Ramos (cell line): ENCODE measurements around the gene ATP8A2.

ENCODE experiments used
- in situ Hi-C: fragments of 300-500 bp; cut with MboI; formaldehyde crosslinking; loops from one replicate; pipeline ENCODE4 v1.14.3; 2022; ENCODE audit warnings: low sequenced_read_pairs; ENCODE audit not compliant: unreplicated experiment

The ATP8A2 gene

GRCh38 chr13:26017196-26017921, 645.6 kb downstream of the ATP8A2 start:
- in situ Hi-C loops, result no loop called here

- in situ Hi-C loops, result no loop called here
These were observed 646.3 kb downstream of the ATP8A2 start for GRCh38 chr13:26017932-26018665.

GRCh38 chr13:26019251-26019650, 647.5 kb downstream of the ATP8A2 start:
- in situ Hi-C loops, result no loop called here

GRCh38 chr13:26019881-26020870, 648.4 kb downstream of the ATP8A2 start:
- in situ Hi-C loops, result no loop called here

GRCh38 chr13:26020891-26021290, 649.1 kb downstream of the ATP8A2 start:
- in situ Hi-C loops, result no loop called here

GRCh38 chr13:26021516-26021915, 649.7 kb downstream of the ATP8A2 start:
- in situ Hi-C loops, result no loop called here

- in situ Hi-C loops, result no loop called here
These were observed 650.2 kb downstream of the ATP8A2 start for GRCh38 chr13:26021956-26022355.

- in situ Hi-C loops, result no loop called here
These were observed 650.9 kb downstream of the ATP8A2 start for GRCh38 chr13:26022538-26023292.

GRCh38 chr13:26024558-26024957, 652.8 kb downstream of the ATP8A2 start:
- in situ Hi-C loops, result no loop called here

- in situ Hi-C loops, result no loop called here
These were observed 653.4 kb downstream of the ATP8A2 start for GRCh38 chr13:26025196-26025595.

- in situ Hi-C loops, result no loop called here
These were observed 654.0 kb downstream of the ATP8A2 start for GRCh38 chr13:26025771-26026170.

- in situ Hi-C loops, result no loop called here
These were observed 654.4 kb downstream of the ATP8A2 start for GRCh38 chr13:26026211-26026610.

- in situ Hi-C loops, result no loop called here
These were observed 657.9 kb downstream of the ATP8A2 start for GRCh38 chr13:26029581-26030136.

GRCh38 chr13:26030331-26030730, 658.6 kb downstream of the ATP8A2 start:
- in situ Hi-C loops, result no loop called here

GRCh38 chr13:26034018-26034417, 662.2 kb downstream of the ATP8A2 start:
- in situ Hi-C loops, result no loop called here

- in situ Hi-C loops, result no loop called here
These were observed 664.6 kb downstream of the ATP8A2 start for GRCh38 chr13:26036383-26036782.

- in situ Hi-C loops, result no loop called here
These were observed 665.5 kb downstream of the ATP8A2 start for GRCh38 chr13:26037302-26037701.

GRCh38 chr13:26038931-26039475, 667.2 kb downstream of the ATP8A2 start:
- in situ Hi-C loops, result no loop called here

- in situ Hi-C loops, result no loop called here
These were observed 669.7 kb downstream of the ATP8A2 start for GRCh38 chr13:26041444-26041843.
